OCI-LY1 (cell line): ENCODE measurements around the gene NPAS2.

ENCODE experiments used
- H2AFZ ChIP-seq: fragments of 200-600 bp; sonication (generic), shearing (Covaris generic); 2 replicates; pipeline ENCODE4 v1.6.0; 2014; ENCODE audit warnings: antibody characterized with exemption, mild to moderate bottlenecking, low read length
- H3F3A ChIP-seq: fragments of 200-600 bp; sonication (generic), shearing (Covaris generic); 2 replicates; pipeline ENCODE4 v1.6.0; 2014; ENCODE audit warnings: mild to moderate bottlenecking, antibody characterized with exemption, low read length, moderate library complexity; ENCODE audit not compliant: insufficient read depth
- H3K27ac ChIP-seq: fragments of 200-600 bp; sonication (generic); 2 replicates; pipeline ENCODE4 v1.5.1; 2014; ENCODE audit warnings: low read length, mixed run types, mild to moderate bottlenecking, low read depth; ENCODE audit not compliant: poor library complexity, severe bottlenecking
- H3K27me3 ChIP-seq: fragments of 200-600 bp; sonication (generic); 2 replicates; pipeline ENCODE4 v1.6.0; 2014; ENCODE audit warnings: antibody characterized with exemption, mild to moderate bottlenecking, low read length, moderate library complexity; ENCODE audit not compliant: insufficient read depth
- H3K36me3 ChIP-seq: fragments of 200-600 bp; sonication (generic); 2 replicates; pipeline ENCODE4 v1.6.1; 2014; ENCODE audit warnings: mild to moderate bottlenecking, antibody characterized with exemption, low read length, moderate library complexity, mixed read lengths; ENCODE audit not compliant: insufficient read depth
- H3K4me1 ChIP-seq: fragments of 200-600 bp; sonication (generic); 2 replicates; pipeline ENCODE4 v1.5.1; 2014; ENCODE audit warnings: mild to moderate bottlenecking, low read length, moderate library complexity; ENCODE audit not compliant: insufficient read depth, severe bottlenecking
- H3K4me2 ChIP-seq: fragments of 200-600 bp; sonication (generic), shearing (Covaris generic); 2 replicates; pipeline ENCODE4 v1.6.1; 2014; ENCODE audit warnings: low read length
- H3K4me3 ChIP-seq: fragments of 200-600 bp; sonication (generic); 2 replicates; pipeline ENCODE4 v1.5.1; 2014; ENCODE audit warnings: low read length, low read depth, mild to moderate bottlenecking, mixed read lengths; ENCODE audit not compliant: poor library complexity, severe bottlenecking
- H3K79me2 ChIP-seq: fragments of 200-600 bp; shearing (Covaris generic); 2 replicates; pipeline ENCODE4 v1.6.1; 2016; ENCODE audit warnings: mixed run types, low read length, mixed read lengths; ENCODE audit not compliant: insufficient read depth
- H3K9ac ChIP-seq: fragments of 200-600 bp; sonication (generic), shearing (Covaris generic); 2 replicates; pipeline ENCODE4 v1.6.1; 2014; ENCODE audit warnings: mild to moderate bottlenecking, low read length, mixed read lengths
- H3K9me2 ChIP-seq: fragments of 200-600 bp; sonication (generic), shearing (Covaris generic); 2 replicates; pipeline ENCODE4 v1.6.1; 2014; ENCODE audit warnings: low read depth, mild to moderate bottlenecking, low read length, mixed read lengths
- H3K9me3 ChIP-seq: fragments of 200-600 bp; shearing (Covaris generic); 2 replicates; pipeline ENCODE4 v1.6.1; 2014; ENCODE audit warnings: low read length, mixed read lengths
- H4K20me1 ChIP-seq: fragments of 200-600 bp; sonication (generic), shearing (Covaris generic); 2 replicates; pipeline ENCODE4 v1.6.0; 2016; ENCODE audit warnings: mild to moderate bottlenecking, low read length; ENCODE audit not compliant: insufficient read depth
- CTCF ChIP-seq: fragments of 200-600 bp; sonication (generic), shearing (Covaris generic); IDR thresholded peaks from 2 replicates; pipeline ENCODE4 v1.5.1; 2017; ENCODE audit warnings: mild to moderate bottlenecking, antibody characterized with exemption, low read length, moderate library complexity, mixed read lengths
- EZH2 ChIP-seq: fragments of 200-600 bp; sonication (generic), shearing (Covaris generic); IDR thresholded peaks from 2 replicates; pipeline ENCODE4 v1.8.0; 2017; ENCODE audit warnings: borderline replicate concordance, mixed run types, mild to moderate bottlenecking, antibody characterized with exemption, low read length, moderate library complexity, mixed read lengths

NPAS2 gene

GRCh38 chr2:100776445-100776844, 43.5 kb upstream of the NPAS2 start:
- Histone ChIP-seq H3K9me2 (no peaks in the 10 kb centered on the region), H3K27me3 (no peaks in the 10 kb centered on the region; the same call in 1 of the 2 replicates), H3K9me3 (no peaks in the 10 kb centered on the region), H3K9ac (no peak overlapping the region), H3K4me2 (no peak overlapping the region), H3K79me2 (no peaks in the 10 kb centered on the region), H3K36me3 (no peaks in the 10 kb centered on the region), H3K4me3 (no peak overlapping the region), H2AFZ (no peak overlapping the region), H3F3A (no peaks in the 10 kb centered on the region), H4K20me1 (no peaks in the 10 kb centered on the region), H3K27ac (no peak overlapping the region), H3K4me1 (no peaks in the 10 kb centered on the region)
- TF ChIP-seq EZH2 (no peak), CTCF (no peak)

- Histone ChIP-seq H3K36me3 (no peaks in the 10 kb centered on the region), H3K4me3 (no peak overlapping the region), H3K4me2 (no peak overlapping the region), H3K27ac (no peak overlapping the region), H3F3A (no peaks in the 10 kb centered on the region), H3K9ac (no peak overlapping the region), H3K79me2 (no peaks in the 10 kb centered on the region), H3K27me3 (no peaks in the 10 kb centered on the region; the same call in 1 of the 2 replicates), H4K20me1 (no peaks in the 10 kb centered on the region), H3K4me1 (no peaks in the 10 kb centered on the region), H2AFZ (no peak overlapping the region), H3K9me3 (no peaks in the 10 kb centered on the region), H3K9me2 (no peaks in the 10 kb centered on the region)
- TF ChIP-seq CTCF = no peak
- no peak for TF ChIP-seq EZH2
Observed at GRCh38 chr2:100778637-100779450, 41.1 kb upstream of the NPAS2 start.

- H3F3A ChIP-seq = no peaks in the 10 kb centered on the region
- H3K27ac ChIP-seq = no peak overlapping the region
- TF ChIP-seq CTCF = no peak
- TF ChIP-seq EZH2 = no peak
Observed at GRCh38 chr2:100779908-100780202, 40.1 kb upstream of the NPAS2 start.

More at GRCh38 chr2:100779908-100780202, 40.1 kb upstream of the NPAS2 start:
- Histone ChIP-seq H3K27me3 (no peaks in the 10 kb centered on the region; the same call in 1 of the 2 replicates), H3K79me2 (no peaks in the 10 kb centered on the region), H3K9ac (no peak overlapping the region), H3K4me2 (no peak overlapping the region), H3K36me3 (no peaks in the 10 kb centered on the region), H4K20me1 (no peaks in the 10 kb centered on the region), H3K9me2 (no peaks in the 10 kb centered on the region), H2AFZ (no peak overlapping the region), H3K9me3 (no peaks in the 10 kb centered on the region), H3K4me3 (no peak overlapping the region), H3K4me1 (no peaks in the 10 kb centered on the region)
